Liver (tissue), 9 donors: Measurements from ENCODE around the gene ABCA13. TPM values are rescaled to one million over a fixed set of nuclear protein-coding genes. Genes with fewer than 3 reads are reported as not detected.

Experiments
- DNase-seq: peaks from one replicate; pipeline ENCODE4 v3.0.0-alpha.2; 2017; ENCODE audit warnings: low spot score
- H3K27ac ChIP-seq, 2 donors: one replicate each; pipeline ENCODE4 v1.7.0; 2013; ENCODE audit warnings: inconsistent platforms in 2 of 2, low read length in 2 of 2, control low read depth in 1 of 2, low read depth in 1 of 2, mild to moderate bottlenecking in 1 of 2
- H3K27me3 ChIP-seq, 4 donors: one replicate each; pipeline versions ENCODE4 v1.6.1 to v1.7.0; 2013; ENCODE audit warnings: low read length in 3 of 4, inconsistent platforms in 1 of 4, mild to moderate bottlenecking in 1 of 4, moderate library complexity in 1 of 4; ENCODE audit not compliant: control insufficient read depth in 4 of 4, insufficient read depth in 4 of 4
- H3K36me3 ChIP-seq, 4 donors: one replicate each; pipeline versions ENCODE4 v1.6.1 to v1.7.0; 2013; ENCODE audit warnings: low read length in 3 of 4, mild to moderate bottlenecking in 3 of 4, low read depth in 1 of 4, moderate library complexity in 1 of 4; ENCODE audit not compliant: control insufficient read depth in 4 of 4, insufficient read depth in 3 of 4
- H3K4me1 ChIP-seq, 4 donors: one replicate each; pipeline versions ENCODE4 v1.6.1 to v1.7.0; 2013; ENCODE audit warnings: low read length in 3 of 4, mild to moderate bottlenecking in 3 of 4, moderate library complexity in 1 of 4; ENCODE audit not compliant: control insufficient read depth in 4 of 4, insufficient read depth in 4 of 4
- H3K4me3 ChIP-seq, 3 donors: one replicate each; pipeline versions ENCODE4 v1.6.1 to v1.7.0; 2013; ENCODE audit warnings: low read length in 3 of 3, control low read depth in 1 of 3, low read depth in 1 of 3, mild to moderate bottlenecking in 1 of 3
- H3K9ac ChIP-seq, 2 donors: one replicate each; pipeline ENCODE4 v1.7.0; 2013; ENCODE audit warnings: low read length in 2 of 2, mild to moderate bottlenecking in 2 of 2, moderate library complexity in 2 of 2, control low read depth in 1 of 2, low read depth in 1 of 2
- H3K9me3 ChIP-seq, 4 donors: one replicate each; pipeline versions ENCODE4 v1.6.1 to v1.7.0; 2013; ENCODE audit warnings: low read length in 3 of 4; ENCODE audit not compliant: control insufficient read depth in 4 of 4
- EGR1 ChIP-seq, 2 donors: IDR thresholded peaks; 2 replicates each; pipeline ENCODE4 v1.6.1; 2016 to 2018; ENCODE audit warnings: antibody characterized with exemption in 2 of 2, low read depth in 2 of 2
- FOXA1 ChIP-seq: IDR thresholded peaks from 2 replicates; pipeline ENCODE4 v1.6.1; 2016; ENCODE audit warnings: antibody characterized with exemption
- FOXA2 ChIP-seq: IDR thresholded peaks from 2 replicates; pipeline ENCODE4 v1.6.1; 2016; ENCODE audit warnings: antibody characterized with exemption
- GABPA ChIP-seq, 2 donors: IDR thresholded peaks in 1 of 2; conservative IDR thresholded peaks in 1 of 2; 2 replicates each; pipeline ENCODE4 v1.6.1; 2016; ENCODE audit warnings: antibody characterized with exemption in 2 of 2, mild to moderate bottlenecking in 1 of 2, moderate library complexity in 1 of 2
- HNF4G ChIP-seq: IDR thresholded peaks from 2 replicates; pipeline ENCODE4 v1.6.1; 2016; ENCODE audit warnings: antibody characterized with exemption
- JUND ChIP-seq, 2 donors: IDR thresholded peaks; 2 replicates each; pipeline ENCODE4 v1.6.1; 2016; ENCODE audit warnings: antibody characterized with exemption in 2 of 2
- NR2F2 ChIP-seq: IDR thresholded peaks from 2 replicates; pipeline ENCODE4 v1.6.1; 2016; ENCODE audit warnings: antibody characterized with exemption
- RAD21 ChIP-seq, 2 donors: IDR thresholded peaks; 2 replicates each; pipeline ENCODE4 v1.6.1; 2016; ENCODE audit warnings: antibody characterized with exemption in 2 of 2, mild to moderate bottlenecking in 2 of 2
- REST ChIP-seq: IDR thresholded peaks from 2 replicates; pipeline ENCODE4 v1.6.1; 2016; ENCODE audit warnings: antibody characterized with exemption, mild to moderate bottlenecking
- RXRA ChIP-seq, 2 donors: IDR thresholded peaks; 2 replicates each; pipeline ENCODE4 v1.6.1; 2017 to 2018; ENCODE audit warnings: antibody characterized with exemption in 2 of 2, mild to moderate bottlenecking in 1 of 2
- SP1 ChIP-seq: IDR thresholded peaks from 2 replicates; pipeline ENCODE4 v1.6.1; 2018; ENCODE audit warnings: antibody characterized with exemption, mild to moderate bottlenecking
- TAF1 ChIP-seq: conservative IDR thresholded peaks from 2 replicates; pipeline ENCODE4 v1.6.1; 2016; ENCODE audit warnings: antibody characterized with exemption, mild to moderate bottlenecking
- YY1 ChIP-seq: IDR thresholded peaks from 2 replicates; pipeline ENCODE4 v1.6.1; 2016; ENCODE audit warnings: antibody characterized with exemption, mild to moderate bottlenecking
- WGBS: extraction: QIAGEN DNeasy Blood & Tissue Kit; methylation state at CpG from one replicate; pipeline ENCODE4 v1.1.7; 2013; 5-methylcytosine and 5-hydroxymethylcytosine counted together
- polyA plus RNA-seq, 2 donors: library from polyadenylated mRNA; stranded (reverse) in 1 of 2; unstranded in 1 of 2; fragments of 200-250 nt in 1 of 2; fragments of >200 nt in 1 of 2; fragmentation: Nextera tagmentation in 1 of 2; extraction: Ambion mirVana in 1 of 2; gene quantifications; one replicate each; pipeline versions ENCODE4 v1.2.1 to v1.2.3, GENCODE V29; 2013 to 2015
- total RNA-seq, 2 donors: library from RNA; depleted of rRNA; stranded (reverse); fragments of >200 nt; gene quantifications; one replicate each; pipeline ENCODE4 v1.2.3, GENCODE V29; 2014
- TF ChIP-seq, protein P1 (sequence below): IDR thresholded peaks from 2 replicates; pipeline ENCODE4 v1.6.1; 2016; ENCODE audit warnings: antibody characterized with exemption
- donor health status: healthy.
- donor health status: healthy.
- donor health status: healthy.
- donor health status: healthy.
- donor health status: healthy.

The ABCA13 gene
- total and polyA plus RNA-seq, 4 donors, result 0.22 to 1.0 (median 0.66) TPM

GRCh38 chr7:48285373-48285772 lies 114.1 kb downstream of the ABCA13 start (continued):
- TF ChIP-seq REST, result no peak
- TF ChIP-seq NR2F2, result no peak

DNA sequence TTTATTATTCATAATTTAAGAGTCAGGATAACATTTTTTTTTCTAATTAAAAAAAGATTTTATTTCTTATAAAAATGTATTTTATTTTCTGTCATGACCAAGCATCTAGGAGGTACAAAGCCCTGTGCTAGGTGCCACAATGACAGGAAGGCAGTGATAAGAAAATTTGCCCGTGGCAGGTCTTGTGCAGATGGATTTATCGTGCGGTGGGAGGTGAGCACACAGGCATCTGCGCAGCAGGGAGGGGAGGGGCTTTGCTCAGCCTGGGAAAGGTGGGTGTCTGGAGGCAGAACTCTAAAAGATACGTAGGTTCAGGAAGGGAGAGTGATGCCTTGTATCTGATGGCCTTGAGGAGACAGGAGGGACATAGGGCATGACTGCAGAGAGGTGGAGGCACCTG lies 115.6 kb downstream of the ABCA13 start:
- Histone ChIP-seq H3K9me3 (no peaks in the 10 kb centered on the region), H3K9ac (no peak overlapping the region), H3K27ac (no peak overlapping the region), H3K27me3 (peaks cover 0 to 5% (median 0%) of the 10 kb centered on the region in 4 donors), H3K4me1 (no peaks in the 10 kb centered on the region), H3K4me3 (no peak overlapping the region), H3K36me3 (no peaks in the 10 kb centered on the region)
- DNase-seq, result no peak
- WGBS, result 73% methylated on average over 5 of the region's 5 CpGs
- TF ChIP-seq SP1 (no peak), FOXA1 (no peak), EGR1 (IDR thresholded peaks at IDR 0.05; ENCODE audit: low read depth in 2 of 2) (no peak), JUND (IDR thresholded peaks at IDR 0.05) (no peak), NR2F2 (no peak), RXRA (IDR thresholded peaks at IDR 0.05) (no peak), GABPA (IDR thresholded peaks at IDR 0.05 in 1 of 2, conservative IDR thresholded peaks at IDR 0.05 in 1 of 2) (no peak), RAD21 (IDR thresholded peaks at IDR 0.05) (no peak), FOXA2 (no peak), YY1 (no peak), HNF4G (no peak), REST (no peak), TAF1 (no peak)
- TF ChIP-seq, protein P1, sequence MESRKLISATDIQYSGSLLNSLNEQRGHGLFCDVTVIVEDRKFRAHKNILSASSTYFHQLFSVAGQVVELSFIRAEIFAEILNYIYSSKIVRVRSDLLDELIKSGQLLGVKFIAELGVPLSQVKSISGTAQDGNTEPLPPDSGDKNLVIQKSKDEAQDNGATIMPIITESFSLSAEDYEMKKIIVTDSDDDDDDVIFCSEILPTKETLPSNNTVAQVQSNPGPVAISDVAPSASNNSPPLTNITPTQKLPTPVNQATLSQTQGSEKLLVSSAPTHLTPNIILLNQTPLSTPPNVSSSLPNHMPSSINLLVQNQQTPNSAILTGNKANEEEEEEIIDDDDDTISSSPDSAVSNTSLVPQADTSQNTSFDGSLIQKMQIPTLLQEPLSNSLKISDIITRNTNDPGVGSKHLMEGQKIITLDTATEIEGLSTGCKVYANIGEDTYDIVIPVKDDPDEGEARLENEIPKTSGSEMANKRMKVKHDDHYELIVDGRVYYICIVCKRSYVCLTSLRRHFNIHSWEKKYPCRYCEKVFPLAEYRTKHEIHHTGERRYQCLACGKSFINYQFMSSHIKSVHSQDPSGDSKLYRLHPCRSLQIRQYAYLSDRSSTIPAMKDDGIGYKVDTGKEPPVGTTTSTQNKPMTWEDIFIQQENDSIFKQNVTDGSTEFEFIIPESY, result no peak
